ACC112 (cell line): Measurements from ENCODE around the gene NFE2.
A peak's percentile ranks its signal among the peaks of the same experiment; 100 is the strongest.

Source experiments
- H2AFZ ChIP-seq: fragments of 200-600 bp; sonication (generic); one replicate; pipeline ENCODE4 v1.6.0; 2017; ENCODE audit warnings: antibody characterized with exemption, low read length; ENCODE audit not compliant: unreplicated experiment
- H3K27ac ChIP-seq: fragments of 200-600 bp; sonication (generic); 2 replicates; pipeline ENCODE4 v1.5.1; 2014; ENCODE audit warnings: low read depth, mild to moderate bottlenecking, antibody characterized with exemption, low read length, moderate library complexity
- H3K27me3 ChIP-seq: fragments of 200-600 bp; sonication (generic); 2 replicates; pipeline ENCODE4 v1.6.1; 2014; ENCODE audit warnings: mild to moderate bottlenecking, antibody characterized with exemption, low read length, moderate library complexity, mixed read lengths; ENCODE audit not compliant: insufficient read depth
- H3K36me3 ChIP-seq: fragments of 200-600 bp; sonication (generic); 2 replicates; pipeline ENCODE4 v1.6.1; 2016; ENCODE audit warnings: mild to moderate bottlenecking, antibody characterized with exemption, low read length, moderate library complexity, mixed read lengths; ENCODE audit not compliant: insufficient read depth
- H3K4me1 ChIP-seq: fragments of 200-600 bp; sonication (generic); one replicate; pipeline ENCODE4 v1.6.1; 2016; ENCODE audit warnings: low read length, mixed read lengths; ENCODE audit not compliant: insufficient read depth, unreplicated experiment, control insufficient read depth
- H3K4me3 ChIP-seq: fragments of 200-600 bp; sonication (generic); 2 replicates; pipeline ENCODE4 v1.5.1; 2014; ENCODE audit warnings: mild to moderate bottlenecking, low read depth, low read length
- H3K79me2 ChIP-seq: fragments of 200-600 bp; sonication (generic); one replicate; pipeline ENCODE4 v1.6.0; 2016; ENCODE audit warnings: low read length; ENCODE audit not compliant: control insufficient read depth, unreplicated experiment, insufficient read depth

The NFE2 gene

DNA sequence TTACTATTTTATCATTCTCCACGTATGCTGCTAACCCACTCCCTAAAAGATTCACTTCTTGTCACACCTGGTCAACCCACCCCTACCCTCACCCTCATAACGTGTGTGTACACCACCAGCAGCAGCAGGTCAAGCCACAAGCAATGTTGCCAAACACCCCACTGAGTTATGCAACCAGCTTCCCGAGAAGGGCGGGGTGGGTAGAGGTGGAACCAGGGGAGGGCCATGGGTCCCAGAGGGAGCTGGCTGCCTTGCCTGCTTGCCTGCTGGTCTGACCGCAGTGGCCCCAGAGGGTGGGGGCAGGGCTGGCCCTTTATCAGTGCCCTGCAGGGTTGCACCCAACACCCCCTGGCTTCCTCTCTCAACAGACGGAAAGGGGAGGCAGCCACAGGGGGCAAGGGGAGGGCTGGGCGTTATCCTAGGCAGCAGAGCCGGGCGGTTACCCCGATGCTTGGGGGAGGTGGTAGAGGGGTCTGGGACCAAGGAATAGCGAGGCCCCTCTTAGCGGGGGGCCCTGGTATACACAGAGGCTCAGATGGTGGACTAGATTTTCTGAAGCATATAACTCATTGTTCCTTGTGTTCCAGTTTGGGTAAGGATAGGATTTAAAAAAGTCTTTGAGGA, 3.5 kb upstream of the NFE2 start:
- Histone ChIP-seq H3K27ac (no peak overlapping the region), H2AFZ (no peak overlapping the region), H3K36me3 (no peaks in the 10 kb centered on the region), H3K4me3 (0 out of 2 replicates have a peak overlapping the region, but pooled peaks have one; percentile 28), H3K27me3 (peaks cover 13% of the 10 kb centered on the region; the same call in 1 of the 2 replicates), H3K79me2 (no peaks in the 10 kb centered on the region), H3K4me1 (peaks cover 37% of the 10 kb centered on the region)

DNA sequence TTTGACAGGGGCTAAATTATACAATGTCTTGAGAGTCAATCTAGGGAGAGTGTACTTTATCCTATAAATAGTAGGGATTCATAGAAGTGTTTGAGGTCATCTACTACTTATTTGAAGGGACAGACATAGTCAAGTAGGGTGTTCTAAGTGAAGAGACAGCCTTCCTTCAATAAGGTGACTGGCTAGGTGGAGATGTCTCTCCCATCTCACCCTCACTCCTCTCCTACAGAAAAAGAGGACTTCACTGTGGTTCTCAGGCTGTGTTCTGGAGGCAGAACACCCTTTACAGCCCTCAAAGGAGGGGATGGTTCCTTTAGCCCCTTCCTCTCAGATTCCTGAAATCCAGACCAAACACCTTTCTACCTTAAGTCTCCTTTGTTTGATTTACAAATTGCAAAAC, 2.8 kb upstream of the NFE2 start:
- Histone ChIP-seq H3K27ac (no peak overlapping the region), H3K79me2 (no peaks in the 10 kb centered on the region), H2AFZ (no peak overlapping the region), H3K4me1 (peaks cover 38% of the 10 kb centered on the region), H3K27me3 (peaks cover 13% of the 10 kb centered on the region; the same call in 1 of the 2 replicates), H3K4me3 (no peak overlapping the region), H3K36me3 (no peaks in the 10 kb centered on the region)

DNA sequence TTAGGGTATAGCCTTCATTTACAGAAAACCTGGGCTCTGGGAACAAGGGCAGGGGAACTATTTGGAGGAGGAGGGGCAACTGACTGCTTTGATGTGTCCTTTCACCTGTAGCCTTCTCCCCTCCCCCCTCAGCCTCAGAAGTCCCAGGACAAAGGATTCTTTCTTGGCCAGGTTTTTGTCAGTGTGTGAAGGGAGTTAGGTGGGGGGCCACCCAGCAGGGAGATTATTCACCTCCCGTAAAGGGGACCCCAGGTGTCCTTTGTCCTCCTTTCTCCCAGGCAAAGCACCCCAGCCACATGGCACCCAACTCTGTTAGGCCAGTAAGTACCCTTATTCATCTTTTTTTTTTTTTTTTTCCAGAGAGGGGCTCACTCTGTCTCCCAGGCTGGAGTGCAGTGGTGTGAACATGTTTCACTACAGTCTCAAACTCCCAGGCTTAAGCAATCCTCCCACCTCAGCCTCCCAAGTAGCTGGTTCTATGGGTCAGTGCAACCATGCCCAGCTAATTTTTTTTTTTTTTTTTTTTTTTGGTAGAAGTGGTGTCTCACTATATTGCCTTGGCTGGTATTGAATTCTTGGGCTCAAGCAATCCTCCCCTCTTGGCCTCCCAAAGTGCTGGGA, 723 bp upstream of the NFE2 start:
- Histone ChIP-seq H2AFZ (no peak overlapping the region), H3K36me3 (no peaks in the 10 kb centered on the region), H3K79me2 (no peaks in the 10 kb centered on the region), H3K4me1 (peaks cover 34% of the 10 kb centered on the region), H3K27ac (no peak overlapping the region), H3K27me3 (peaks cover 13% of the 10 kb centered on the region; the same call in 1 of the 2 replicates), H3K4me3 (no peak overlapping the region)

DNA sequence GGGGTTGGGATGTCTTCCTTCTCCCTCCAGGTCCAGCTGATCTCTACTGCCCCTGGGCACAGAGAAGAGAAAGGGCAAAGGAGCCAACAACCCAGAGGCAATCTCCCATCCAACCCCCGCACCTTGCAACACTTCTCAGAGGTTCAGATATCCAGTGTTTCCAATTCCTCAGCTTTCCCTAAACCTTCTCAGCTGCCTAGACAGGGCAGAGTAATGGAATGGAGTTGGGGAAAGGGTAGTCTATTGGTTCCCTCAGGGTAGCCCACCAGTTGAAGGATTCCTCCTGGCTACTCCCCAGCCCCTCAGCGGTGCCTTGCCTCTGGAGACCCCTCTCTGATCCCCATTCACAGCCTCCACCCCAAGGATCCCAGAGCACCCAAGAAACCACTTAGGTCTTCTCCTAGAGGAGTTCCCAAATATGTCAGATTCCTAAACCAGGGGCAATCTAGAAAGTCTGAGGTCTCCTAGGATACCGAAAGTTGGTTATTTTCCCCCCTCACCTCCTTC, 537 bp downstream of the NFE2 start:
- Histone ChIP-seq H2AFZ (no peak overlapping the region), H3K4me1 (peaks cover 34% of the 10 kb centered on the region), H3K27ac (no peak overlapping the region), H3K79me2 (no peaks in the 10 kb centered on the region), H3K27me3 (peaks cover 13% of the 10 kb centered on the region; the same call in 1 of the 2 replicates), H3K4me3 (peak overlapping the region; percentile 62), H3K36me3 (no peaks in the 10 kb centered on the region)

DNA sequence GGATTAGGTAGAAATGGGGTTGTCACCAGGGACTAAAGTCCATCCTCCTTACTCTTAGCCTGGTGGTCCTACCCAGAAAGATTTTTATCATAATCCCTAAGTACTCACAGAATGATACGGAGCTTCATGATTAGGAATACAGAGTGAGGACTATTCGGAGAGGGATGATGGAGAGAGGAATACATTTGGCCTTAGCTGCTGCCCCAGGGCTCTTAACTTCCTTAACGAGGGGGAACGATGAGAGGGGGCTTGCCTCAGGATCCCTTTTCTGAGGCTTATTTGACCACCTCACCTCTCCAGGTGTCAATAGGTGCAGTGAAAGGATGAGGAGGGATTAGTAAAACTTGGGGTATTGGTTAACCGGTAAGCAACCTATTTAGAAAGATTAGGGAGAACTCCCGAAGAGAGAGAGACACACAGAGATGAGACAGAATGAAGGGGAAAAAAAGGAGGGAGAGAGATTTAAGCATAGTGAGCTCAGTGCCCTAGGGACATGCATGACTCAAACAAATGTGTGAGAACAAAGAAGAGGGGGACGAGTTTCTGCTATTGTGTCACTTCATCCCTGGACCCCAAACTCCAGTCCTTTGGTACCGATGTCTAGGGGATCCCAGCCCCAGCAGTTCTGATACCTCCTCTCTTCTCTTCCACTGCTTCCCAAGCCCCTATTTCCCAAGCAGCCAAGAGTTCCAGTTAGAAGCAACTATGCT, 1.1 kb downstream of the NFE2 start:
- H3K4me3 ChIP-seq, result peak overlapping the region; percentile 62
- peaks cover 34% of the 10 kb centered on the region for H3K4me1 ChIP-seq
- peaks cover 13% of the 10 kb centered on the region; the same call in 1 of the 2 replicates for H3K27me3 ChIP-seq
- no peak overlapping the region for H2AFZ ChIP-seq
- no peak overlapping the region for H3K27ac ChIP-seq
- H3K79me2 ChIP-seq, result no peaks in the 10 kb centered on the region
- no peaks in the 10 kb centered on the region for H3K36me3 ChIP-seq

DNA sequence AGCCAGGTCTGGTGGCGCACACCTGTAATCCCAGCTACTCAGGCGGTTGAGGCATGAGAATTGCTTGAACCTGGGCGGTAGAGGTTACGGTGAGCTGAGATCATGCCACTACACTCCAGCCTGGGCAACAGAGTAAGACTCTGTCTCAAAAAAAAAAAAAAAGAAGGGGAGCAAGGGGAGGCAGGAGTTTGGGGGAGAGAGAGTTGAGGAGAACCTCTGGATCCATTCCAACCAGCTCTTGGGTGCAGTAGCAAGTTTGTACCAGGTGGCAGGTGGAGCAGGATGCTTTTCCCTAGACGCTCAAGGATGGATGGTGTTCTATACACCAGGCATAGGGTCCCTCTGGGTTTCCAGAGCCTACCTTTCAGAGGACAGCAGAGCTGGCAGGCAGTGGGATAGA, 1.9 kb downstream of the NFE2 start:
- peaks cover 26% of the 10 kb centered on the region for H3K4me1 ChIP-seq
- H3K36me3 ChIP-seq, result no peaks in the 10 kb centered on the region
- H3K79me2 ChIP-seq, result no peaks in the 10 kb centered on the region

DNA sequence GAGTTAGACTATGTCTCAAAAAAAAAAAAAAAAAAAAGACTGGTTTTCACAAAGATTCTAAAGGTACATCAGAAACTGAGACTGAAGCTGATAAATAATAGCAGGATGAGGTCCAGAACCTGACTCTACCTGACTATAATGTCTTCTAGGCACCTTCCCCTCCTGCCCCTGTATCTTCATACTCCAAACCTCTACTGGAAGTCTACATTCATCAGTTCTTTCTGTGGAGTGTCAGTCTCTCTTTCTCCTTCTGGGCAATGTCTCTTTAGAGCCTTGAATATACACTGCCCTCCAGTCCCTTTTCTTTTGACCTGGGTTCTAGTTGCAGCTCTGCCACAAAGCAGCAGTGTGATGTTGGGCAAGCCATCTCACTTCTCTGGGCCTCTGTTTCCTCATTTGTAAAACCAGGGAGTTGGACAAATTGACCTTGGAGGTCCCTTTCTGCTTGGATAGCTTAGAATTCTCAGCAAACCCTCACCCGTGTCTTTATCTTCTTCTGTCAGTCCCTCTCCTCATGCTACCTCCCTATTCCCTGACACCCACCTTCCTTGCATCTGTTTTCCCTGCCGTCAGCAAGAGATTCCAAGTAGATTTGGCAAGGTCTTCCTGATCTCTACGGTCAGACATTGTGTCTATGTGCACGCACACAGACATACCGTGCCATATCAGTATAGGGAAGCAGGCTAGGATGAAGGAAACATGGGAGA, 4.3 kb downstream of the NFE2 start:
- no peak overlapping the region for H3K4me3 ChIP-seq
- H3K27ac ChIP-seq, result no peak overlapping the region
- H3K79me2 ChIP-seq, result no peaks in the 10 kb centered on the region

More for the DNA sequence above, 1.9 kb downstream of the NFE2 start:
- Histone ChIP-seq H3K27me3 (peaks cover 13% of the 10 kb centered on the region; the same call in 1 of the 2 replicates), H3K4me3 (no peak overlapping the region), H3K27ac (no peak overlapping the region), H2AFZ (no peak overlapping the region)

DNA sequence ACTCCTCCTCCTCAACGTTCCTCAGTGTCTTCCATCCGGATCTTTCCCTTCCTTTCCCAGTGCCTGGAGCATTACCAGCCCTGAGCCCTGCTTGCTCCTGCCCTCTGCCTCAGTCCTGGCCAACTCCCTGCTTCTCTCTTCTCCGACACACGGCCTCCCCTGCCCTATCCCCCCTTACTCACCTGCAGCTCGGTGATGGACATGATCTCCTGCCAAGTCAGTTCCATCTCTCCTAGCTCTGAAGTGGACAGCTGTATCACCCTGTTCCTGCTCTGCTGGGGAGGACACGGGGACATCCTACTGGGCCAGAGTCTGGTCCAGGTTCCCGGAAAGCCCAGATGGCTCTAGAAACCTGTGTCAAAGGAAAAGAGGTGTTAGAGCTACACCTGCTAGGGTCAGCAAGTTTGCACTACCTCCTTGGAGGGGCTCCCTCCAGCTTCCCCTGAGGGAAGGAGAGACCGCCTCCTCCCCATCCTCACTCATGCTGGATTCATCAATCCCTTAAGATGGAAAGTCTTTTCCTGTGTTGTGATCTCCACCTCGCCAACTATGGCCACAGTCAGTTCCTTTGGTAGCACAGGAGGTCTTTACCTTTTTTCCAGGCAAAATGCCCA, 5.8 kb downstream of the NFE2 start:
- Histone ChIP-seq H3K27ac (no peak overlapping the region), H3K79me2 (no peaks in the 10 kb centered on the region), H3K27me3 (no peaks in the 10 kb centered on the region), H3K4me3 (no peak overlapping the region), H3K4me1 (peaks cover 9% of the 10 kb centered on the region), H3K36me3 (no peaks in the 10 kb centered on the region), H2AFZ (no peak overlapping the region)

More for the DNA sequence above, 4.3 kb downstream of the NFE2 start:
- Histone ChIP-seq H2AFZ (no peak overlapping the region), H3K4me1 (peaks cover 22% of the 10 kb centered on the region), H3K27me3 (0 out of 2 replicates have a peak, but pooled peaks cover 3% of the 10 kb centered on the region), H3K36me3 (no peaks in the 10 kb centered on the region)

DNA sequence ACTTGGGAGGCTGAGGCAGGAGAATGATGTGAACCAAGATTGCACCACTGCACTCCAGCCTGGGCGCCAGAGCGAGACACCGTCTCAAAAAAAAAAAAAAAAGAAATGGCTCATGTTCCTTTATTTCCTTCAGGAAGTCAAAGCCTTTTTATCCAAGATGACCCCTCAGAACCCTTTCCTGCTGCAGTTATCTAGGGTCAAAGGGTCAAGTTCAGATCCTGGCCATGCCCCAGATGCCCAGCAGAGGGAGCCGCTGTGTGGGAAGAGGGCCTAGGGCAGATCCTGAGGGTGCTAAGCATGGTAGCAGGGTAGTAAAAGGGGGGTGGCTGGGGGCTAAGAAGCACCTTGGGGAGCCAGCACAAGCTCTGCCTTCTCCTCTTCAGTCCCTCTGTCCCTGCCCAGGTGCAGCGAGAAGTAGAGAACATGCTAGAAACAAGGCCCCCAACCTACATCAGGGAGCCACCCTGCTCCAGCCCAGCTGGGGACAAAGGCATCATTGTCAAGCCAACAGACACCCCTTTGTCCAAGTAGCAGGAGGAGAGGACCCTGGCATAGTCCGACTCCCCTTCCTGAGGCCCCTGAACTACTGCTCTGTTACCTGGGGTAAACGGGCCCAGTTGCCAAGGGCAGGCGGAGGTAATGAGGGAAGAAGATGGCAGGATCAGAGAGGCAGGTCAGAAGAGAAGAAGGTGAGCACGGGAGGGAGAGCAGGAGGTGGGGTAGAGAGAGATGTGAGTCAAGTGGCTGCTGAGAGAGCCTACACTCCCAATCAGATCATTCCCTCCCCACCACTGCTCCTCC, 6.5 kb downstream of the NFE2 start:
- H2AFZ ChIP-seq, result no peak overlapping the region
- no peak overlapping the region for H3K27ac ChIP-seq
- no peaks in the 10 kb centered on the region for H3K36me3 ChIP-seq
- H3K27me3 ChIP-seq, result no peaks in the 10 kb centered on the region
- H3K79me2 ChIP-seq, result no peaks in the 10 kb centered on the region
- H3K4me1 ChIP-seq, result peaks cover 2% of the 10 kb centered on the region
- no peak overlapping the region for H3K4me3 ChIP-seq
